Right lobe of liver (tissue), 4 donors: ENCODE data around the gene NFIL3.

Experiments
- POLR2A ChIP-seq: fragments of 450-650 bp; IDR thresholded peaks from one replicate; pipeline ENCODE4 v1.6.1; 2017; ENCODE audit warnings: antibody characterized with exemption, mild to moderate bottlenecking
- TF ChIP-seq, protein P1 (sequence below), 4 donors: fragments of 200-600 bp in 3 of 4; fragments of 450-650 bp in 1 of 4; IDR thresholded peaks; one replicate each; pipeline versions ENCODE4 v1.5.1 to v1.8.0; 2016 to 2022; ENCODE audit warnings: antibody characterized with exemption in 4 of 4, mild to moderate bottlenecking in 2 of 4
- donor health status: DM: no; HTN: no; CAD: no.
- donor health status: DM: no; HTN: no; CAD: no.
- donor health status: DM: no; HTN: yes; CAD: no.

DNA sequence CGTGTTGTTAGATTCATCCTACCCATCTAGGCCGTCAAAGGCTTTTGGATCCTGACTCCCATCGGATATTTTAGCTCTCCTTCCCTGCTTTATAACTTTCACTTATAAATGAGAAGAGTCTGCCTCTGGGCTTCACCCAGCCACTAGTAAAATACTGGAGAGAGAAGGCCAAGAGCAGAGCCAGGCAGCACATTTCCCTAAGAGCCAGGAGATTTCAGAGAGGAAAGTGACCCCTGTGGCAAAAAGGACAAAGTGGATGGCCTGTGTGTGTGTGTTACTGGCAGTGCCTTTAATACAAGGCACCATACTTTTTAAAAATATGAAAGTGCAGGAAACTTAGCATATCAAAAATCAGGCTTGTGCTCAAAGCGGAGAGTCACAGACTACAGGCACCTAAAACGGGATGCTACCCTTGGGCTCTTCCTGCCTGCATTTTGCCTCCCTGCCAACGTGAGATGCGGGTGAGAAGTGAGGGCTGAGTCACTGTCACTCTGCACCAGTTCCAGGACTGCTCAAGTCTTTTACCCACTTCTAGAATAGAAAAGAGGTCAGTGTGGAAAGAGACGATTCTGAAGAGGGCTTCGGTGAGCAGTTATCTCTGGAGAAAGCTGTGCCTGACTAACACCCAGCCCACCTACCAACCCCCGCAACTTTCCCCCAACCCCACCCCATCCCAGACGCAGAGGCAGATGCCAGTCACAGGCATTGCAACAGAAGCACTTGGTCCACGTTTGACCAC lies 15.9 kb downstream of the NFIL3 start:
- no peak for TF ChIP-seq POLR2A
- TF ChIP-seq, protein P1, sequence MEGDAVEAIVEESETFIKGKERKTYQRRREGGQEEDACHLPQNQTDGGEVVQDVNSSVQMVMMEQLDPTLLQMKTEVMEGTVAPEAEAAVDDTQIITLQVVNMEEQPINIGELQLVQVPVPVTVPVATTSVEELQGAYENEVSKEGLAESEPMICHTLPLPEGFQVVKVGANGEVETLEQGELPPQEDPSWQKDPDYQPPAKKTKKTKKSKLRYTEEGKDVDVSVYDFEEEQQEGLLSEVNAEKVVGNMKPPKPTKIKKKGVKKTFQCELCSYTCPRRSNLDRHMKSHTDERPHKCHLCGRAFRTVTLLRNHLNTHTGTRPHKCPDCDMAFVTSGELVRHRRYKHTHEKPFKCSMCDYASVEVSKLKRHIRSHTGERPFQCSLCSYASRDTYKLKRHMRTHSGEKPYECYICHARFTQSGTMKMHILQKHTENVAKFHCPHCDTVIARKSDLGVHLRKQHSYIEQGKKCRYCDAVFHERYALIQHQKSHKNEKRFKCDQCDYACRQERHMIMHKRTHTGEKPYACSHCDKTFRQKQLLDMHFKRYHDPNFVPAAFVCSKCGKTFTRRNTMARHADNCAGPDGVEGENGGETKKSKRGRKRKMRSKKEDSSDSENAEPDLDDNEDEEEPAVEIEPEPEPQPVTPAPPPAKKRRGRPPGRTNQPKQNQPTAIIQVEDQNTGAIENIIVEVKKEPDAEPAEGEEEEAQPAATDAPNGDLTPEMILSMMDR (IDR thresholded peaks at IDR 0.05) = no peak
